ENCODE data around the gene FBXL7.

The FBXL7 gene

DNA sequence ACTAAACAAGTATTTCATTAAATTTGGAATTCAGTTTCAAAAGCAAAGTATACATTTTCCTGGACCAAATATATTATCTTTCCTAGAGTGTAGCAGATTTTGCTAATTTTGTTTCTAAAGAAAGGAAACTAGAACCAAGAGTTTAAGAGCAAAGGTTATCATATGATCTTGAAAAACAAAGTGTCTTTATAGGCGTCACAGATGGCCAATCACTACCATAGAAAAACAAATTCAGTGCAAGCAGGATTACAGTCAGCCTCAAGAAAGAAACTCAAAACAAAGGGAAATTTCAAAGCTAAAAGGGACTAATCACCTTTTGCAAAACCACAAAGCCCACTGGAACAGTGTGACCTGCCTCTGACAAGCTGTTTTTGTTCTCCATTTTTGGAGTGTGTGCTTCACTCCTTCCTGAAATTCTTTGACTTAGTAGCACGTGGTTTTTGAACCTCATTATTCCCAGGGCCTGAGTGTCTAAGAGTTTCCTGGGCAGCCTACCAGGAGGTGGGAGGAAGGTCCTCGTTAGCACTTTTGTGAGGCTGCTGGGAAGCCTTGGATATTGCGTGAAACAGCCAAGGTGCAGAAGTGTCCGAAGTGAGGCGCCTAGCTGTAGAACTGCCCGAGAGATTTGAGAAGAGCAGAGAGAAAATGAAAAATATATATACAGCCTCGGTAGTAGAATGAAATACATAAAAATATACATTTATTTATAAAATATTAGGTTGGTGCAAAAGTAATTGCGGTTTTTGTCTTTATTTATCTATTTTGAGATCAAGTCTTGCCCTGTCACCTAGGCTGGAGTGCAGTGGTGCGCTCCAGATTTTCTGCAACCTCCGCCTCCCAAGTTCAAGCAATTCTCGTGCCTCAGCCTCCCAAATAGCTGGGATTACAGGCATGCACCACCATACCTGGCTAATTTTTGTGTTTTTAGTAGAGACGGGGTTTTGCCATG lies 433.6 kb downstream of the FBXL7 start:
- Histone ChIP-seq H2AFZ (ENCODE audit: low read depth, low read length, severe bottlenecking) (no peak overlapping the region), H4K20me1 (ENCODE audit: low read depth, low read length) (no peaks in the 10 kb centered on the region), H3K4me2 (ENCODE audit: low read depth, low read length, poor library complexity, severe bottlenecking) (no peak overlapping the region), H3K36me3 (ENCODE audit: low read length) (no peaks in the 10 kb centered on the region), H3K4me3 (ENCODE audit: insufficient read depth, low read length, poor library complexity, severe bottlenecking) (no peak overlapping the region), H3K9me3 (ENCODE audit: insufficient read depth, low read length) (no peaks in the 10 kb centered on the region), H3F3A (ENCODE audit: insufficient read depth) (no peaks in the 10 kb centered on the region), H3K9ac (ENCODE audit: low read length) (no peak overlapping the region), H3K9me2 (replicated peaks; ENCODE audit: insufficient read depth, low read length) (no peaks in the 10 kb centered on the region), H3K27me3 (ENCODE audit: low read length) (no peaks in the 10 kb centered on the region), H3K27ac (ENCODE audit: low read depth, low read length) (no peak overlapping the region), H3K79me2 (ENCODE audit: insufficient read depth, low read length) (no peaks in the 10 kb centered on the region)
- TF ChIP-seq, protein P1, sequence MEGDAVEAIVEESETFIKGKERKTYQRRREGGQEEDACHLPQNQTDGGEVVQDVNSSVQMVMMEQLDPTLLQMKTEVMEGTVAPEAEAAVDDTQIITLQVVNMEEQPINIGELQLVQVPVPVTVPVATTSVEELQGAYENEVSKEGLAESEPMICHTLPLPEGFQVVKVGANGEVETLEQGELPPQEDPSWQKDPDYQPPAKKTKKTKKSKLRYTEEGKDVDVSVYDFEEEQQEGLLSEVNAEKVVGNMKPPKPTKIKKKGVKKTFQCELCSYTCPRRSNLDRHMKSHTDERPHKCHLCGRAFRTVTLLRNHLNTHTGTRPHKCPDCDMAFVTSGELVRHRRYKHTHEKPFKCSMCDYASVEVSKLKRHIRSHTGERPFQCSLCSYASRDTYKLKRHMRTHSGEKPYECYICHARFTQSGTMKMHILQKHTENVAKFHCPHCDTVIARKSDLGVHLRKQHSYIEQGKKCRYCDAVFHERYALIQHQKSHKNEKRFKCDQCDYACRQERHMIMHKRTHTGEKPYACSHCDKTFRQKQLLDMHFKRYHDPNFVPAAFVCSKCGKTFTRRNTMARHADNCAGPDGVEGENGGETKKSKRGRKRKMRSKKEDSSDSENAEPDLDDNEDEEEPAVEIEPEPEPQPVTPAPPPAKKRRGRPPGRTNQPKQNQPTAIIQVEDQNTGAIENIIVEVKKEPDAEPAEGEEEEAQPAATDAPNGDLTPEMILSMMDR (IDR thresholded peaks at IDR 0.05; ENCODE audit: insufficient read depth, low read length, poor library complexity, severe bottlenecking): no peak
- TF ChIP-seq EZH2phosphoT487 (conservative IDR thresholded peaks at IDR 0.05; ENCODE audit: low read length): no peak

DNA sequence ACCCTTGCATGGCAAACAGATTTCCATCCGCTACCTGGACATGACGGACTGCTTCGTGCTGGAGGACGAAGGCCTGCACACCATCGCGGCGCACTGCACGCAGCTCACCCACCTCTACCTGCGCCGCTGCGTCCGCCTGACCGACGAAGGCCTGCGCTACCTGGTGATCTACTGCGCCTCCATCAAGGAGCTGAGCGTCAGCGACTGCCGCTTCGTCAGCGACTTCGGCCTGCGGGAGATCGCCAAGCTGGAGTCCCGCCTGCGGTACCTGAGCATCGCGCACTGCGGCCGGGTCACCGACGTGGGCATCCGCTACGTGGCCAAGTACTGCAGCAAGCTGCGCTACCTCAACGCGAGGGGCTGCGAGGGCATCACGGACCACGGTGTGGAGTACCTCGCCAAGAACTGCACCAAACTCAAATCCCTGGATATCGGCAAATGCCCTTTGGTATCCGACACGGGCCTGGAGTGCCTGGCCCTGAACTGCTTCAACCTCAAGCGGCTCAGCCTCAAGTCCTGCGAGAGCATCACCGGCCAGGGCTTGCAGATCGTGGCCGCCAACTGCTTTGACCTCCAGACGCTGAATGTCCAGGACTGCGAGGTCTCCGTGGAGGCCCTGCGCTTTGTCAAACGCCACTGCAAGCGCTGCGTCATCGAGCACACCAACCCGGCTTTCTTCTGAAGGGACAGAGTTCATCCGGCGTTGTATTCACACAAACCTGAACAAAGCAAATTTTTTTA lies 436.7 kb downstream of the FBXL7 start:
- H3K27ac ChIP-seq (ENCODE audit: low read depth, low read length): no peak overlapping the region
- H3K9me3 ChIP-seq (ENCODE audit: insufficient read depth, low read length): no peaks in the 10 kb centered on the region
- no peaks in the 10 kb centered on the region for H3K27me3 ChIP-seq (ENCODE audit: low read length)
- no peaks in the 10 kb centered on the region for H3K79me2 ChIP-seq (ENCODE audit: insufficient read depth, low read length)
- H3K4me2 ChIP-seq (ENCODE audit: low read depth, low read length, poor library complexity, severe bottlenecking): no peak overlapping the region
- H3F3A ChIP-seq (ENCODE audit: insufficient read depth): no peaks in the 10 kb centered on the region
- TF ChIP-seq, protein P1 (IDR thresholded peaks at IDR 0.05; ENCODE audit: insufficient read depth, low read length, poor library complexity, severe bottlenecking): no peak
- no peak for TF ChIP-seq EZH2phosphoT487 (conservative IDR thresholded peaks at IDR 0.05; ENCODE audit: low read length)
- no peaks in the 10 kb centered on the region for H3K36me3 ChIP-seq (ENCODE audit: low read length)
- H2AFZ ChIP-seq (ENCODE audit: low read depth, low read length, severe bottlenecking): no peak overlapping the region
- no peaks in the 10 kb centered on the region for H4K20me1 ChIP-seq (ENCODE audit: low read depth, low read length)
- H3K9me2 ChIP-seq (replicated peaks; ENCODE audit: insufficient read depth, low read length): no peaks in the 10 kb centered on the region
- no peak overlapping the region for H3K9ac ChIP-seq (ENCODE audit: low read length)
- no peak overlapping the region for H3K4me3 ChIP-seq (ENCODE audit: insufficient read depth, low read length, poor library complexity, severe bottlenecking)

DNA sequence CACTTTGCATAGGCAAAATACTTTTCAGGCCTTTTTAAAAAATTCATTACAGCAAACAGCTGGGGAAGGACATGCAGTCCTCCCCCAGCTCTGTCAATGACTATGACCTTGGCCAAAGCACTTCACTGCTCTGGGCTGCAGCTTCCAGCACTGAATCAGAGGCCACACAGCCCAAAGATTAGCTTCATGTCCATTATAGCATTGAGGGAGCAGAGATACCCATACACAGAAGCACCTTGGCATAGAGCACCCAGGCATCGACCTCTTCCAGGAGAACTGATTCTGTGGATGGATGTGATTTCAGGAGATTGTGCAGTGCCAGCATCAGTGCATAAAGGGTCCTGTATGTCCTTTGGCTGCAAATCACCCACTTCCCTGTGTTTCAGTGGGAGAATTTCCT lies 437.7 kb downstream of the FBXL7 start:
- Histone ChIP-seq H3K4me2 (ENCODE audit: low read depth, low read length, poor library complexity, severe bottlenecking) (no peak overlapping the region), H3K9me2 (replicated peaks; ENCODE audit: insufficient read depth, low read length) (no peaks in the 10 kb centered on the region), H3K27ac (ENCODE audit: low read depth, low read length) (no peak overlapping the region), H3K9me3 (ENCODE audit: insufficient read depth, low read length) (no peaks in the 10 kb centered on the region), H2AFZ (ENCODE audit: low read depth, low read length, severe bottlenecking) (no peak overlapping the region), H3K9ac (ENCODE audit: low read length) (no peak overlapping the region), H4K20me1 (ENCODE audit: low read depth, low read length) (no peaks in the 10 kb centered on the region), H3K36me3 (ENCODE audit: low read length) (no peaks in the 10 kb centered on the region), H3K79me2 (ENCODE audit: insufficient read depth, low read length) (no peaks in the 10 kb centered on the region), H3F3A (ENCODE audit: insufficient read depth) (no peaks in the 10 kb centered on the region), H3K4me3 (ENCODE audit: insufficient read depth, low read length, poor library complexity, severe bottlenecking) (no peak overlapping the region), H3K27me3 (ENCODE audit: low read length) (no peaks in the 10 kb centered on the region)
- TF ChIP-seq, protein P1 (IDR thresholded peaks at IDR 0.05; ENCODE audit: insufficient read depth, low read length, poor library complexity, severe bottlenecking): no peak
- TF ChIP-seq EZH2phosphoT487 (conservative IDR thresholded peaks at IDR 0.05; ENCODE audit: low read length): no peak
